GM19467 (cell line): ENCODE data around the gene KANSL3.

Experiments
- ATAC-seq: cut with Tn5 transposase; IDR thresholded peaks from one replicate; pipeline ENCODE4 v1.9.1; 2021; ENCODE audit warnings: mild to moderate bottlenecking, moderate library complexity; ENCODE audit not compliant: unreplicated experiment

The KANSL3 gene

GRCh38 chr2:96546797-96547196, 91.3 kb downstream of the KANSL3 start:
- no peak for ATAC-seq

GRCh38 chr2:96546321-96546720, 91.8 kb downstream of the KANSL3 start:
- ATAC-seq = no peak
